Activated CD8-positive, alpha-beta T cell treated with anti-CD3 and anti-CD28 coated beads for 36 hours (primary cell): ENCODE data around the gene EEF1E1. TPM values are rescaled to one million over a fixed set of nuclear protein-coding genes. Genes with fewer than 3 reads are reported as not detected.

Source experiments
- ATAC-seq: fragments of 200-7000 bp; cut with Tn5 transposase; one replicate; pipeline ENCODE4 v1.10.0; 2021; ENCODE audit warnings: mild to moderate bottlenecking, moderate library complexity
- CTCF ChIA-PET: fragments of 350-600 bp; sonication (Branson Sonifier 250); formaldehyde crosslinking; loops from one replicate; lab custom pipeline; 2021; ENCODE audit warnings: antibody characterized with exemption; lab: Charles Lee
- POLR2A ChIA-PET: fragments of 350-600 bp; sonication (Branson Sonifier 250); formaldehyde crosslinking; loops from one replicate; lab custom pipeline; 2021; ENCODE audit warnings: antibody characterized with exemption; lab: Charles Lee
- DNase-seq: peaks from one replicate; pipeline ENCODE4 v3.0.0-alpha.2; 2020
- H3K27ac Mint-ChIP-seq: one replicate; pipeline ENCODE4 v1.8.0; 2021; ENCODE audit warnings: mild to moderate bottlenecking, mixed read lengths
- H3K27me3 Mint-ChIP-seq: one replicate; pipeline ENCODE4 v1.8.0; 2021; ENCODE audit warnings: mixed read lengths
- H3K36me3 Mint-ChIP-seq: one replicate; pipeline ENCODE4 v1.8.0; 2021; ENCODE audit warnings: low read depth, mixed read lengths
- H3K4me1 Mint-ChIP-seq: one replicate; pipeline ENCODE4 v1.8.0; 2021; ENCODE audit warnings: low read depth, mixed read lengths
- H3K4me3 Mint-ChIP-seq: one replicate; pipeline ENCODE4 v1.8.0; 2021; ENCODE audit warnings: mild to moderate bottlenecking, moderate library complexity, mixed read lengths
- H3K9me3 Mint-ChIP-seq: one replicate; pipeline ENCODE4 v1.8.0; 2021; ENCODE audit warnings: mixed read lengths
- CTCF ChIP-seq: fragments of 200-600 bp; IDR thresholded peaks from one replicate; pipeline ENCODE4 v1.8.0; 2022; ENCODE audit warnings: antibody characterized with exemption, mild to moderate bottlenecking
- intact Hi-C: fragments of 100-400 bp; cut with micrococcal nuclease; formaldehyde crosslinking; loops from one replicate; pipeline ENCODE4 v1.10.0; 2022
- total RNA-seq, 2 experiments: library from RNA; stranded (reverse); gene quantifications; one replicate each; pipeline ENCODE4 v1.2.3, GENCODE V29; 2021

EEF1E1 gene
- total RNA-seq, 2 experiments from 2014 or later = 73.7 to 76.8 TPM

DNA sequence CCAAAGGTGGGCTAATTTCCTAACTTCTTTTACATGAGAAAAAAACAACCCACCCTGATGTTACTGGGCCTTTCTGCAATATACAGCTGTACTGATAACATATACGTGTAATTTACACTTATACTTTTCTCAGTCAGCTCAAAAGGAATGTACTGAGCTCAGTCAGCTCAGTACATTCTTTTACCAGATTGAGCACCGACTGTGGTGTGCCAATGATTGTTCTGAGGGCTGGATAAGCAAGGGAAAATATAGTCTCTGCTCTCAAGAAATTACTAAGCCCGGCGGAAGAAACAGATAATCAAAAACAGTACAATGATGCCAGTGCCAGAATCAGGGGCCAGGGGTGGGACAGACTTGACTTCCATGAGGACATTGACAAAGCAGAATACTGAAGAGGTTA, 28.1 kb downstream of the EEF1E1 start:
- TF ChIP-seq CTCF = no peak
- DNase-seq = no peak
- H3K9me3 Mint-ChIP-seq = no peaks in the 10 kb centered on the region
- no peak overlapping the region for H3K27ac Mint-ChIP-seq
- ChIA-PET CTCF (no interaction called here), POLR2A (interaction anchor here (1.9 kb wide), 1 partner anchor 10 kb away, joined by 8 read pairs; the partner anchor contains the start of gene BLOC1S5)
- H3K27me3 Mint-ChIP-seq = no peaks in the 10 kb centered on the region
- H3K4me3 Mint-ChIP-seq = no peak overlapping the region
- peaks cover 20% of the 10 kb centered on the region for H3K36me3 Mint-ChIP-seq
- ATAC-seq = no peak
- peaks cover 14% of the 10 kb centered on the region for H3K4me1 Mint-ChIP-seq
- intact Hi-C loops = no loop called here

DNA sequence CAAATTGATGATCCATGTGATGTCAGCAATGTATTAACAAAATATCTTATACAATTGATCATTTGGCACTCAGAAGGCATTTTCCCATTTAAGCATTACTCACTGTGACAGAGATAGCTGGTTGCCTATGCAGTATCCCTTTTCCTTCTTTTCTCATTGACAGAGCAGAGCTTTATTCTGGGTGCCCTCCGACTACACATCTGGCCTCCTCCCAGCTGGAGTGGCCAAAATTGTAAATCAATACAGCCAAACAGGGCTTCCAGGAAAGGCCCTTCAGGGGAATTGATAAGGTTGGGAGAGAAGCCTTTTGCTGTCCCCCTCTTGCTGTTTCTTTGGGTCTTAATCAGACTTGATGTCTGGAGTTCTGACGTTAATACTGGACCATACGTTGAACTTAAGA, 28.6 kb downstream of the EEF1E1 start:
- ChIA-PET POLR2A (interaction anchor here (1.9 kb wide), 1 partner anchor 9 kb away, joined by 8 read pairs; the partner anchor contains the start of gene BLOC1S5), CTCF (no interaction called here)
- intact Hi-C loops = no loop called here
- no peaks in the 10 kb centered on the region for H3K9me3 Mint-ChIP-seq
- H3K4me1 Mint-ChIP-seq = peaks cover 14% of the 10 kb centered on the region
- DNase-seq (no peak), ATAC-seq (no peak)
- H3K36me3 Mint-ChIP-seq = peaks cover 18% of the 10 kb centered on the region
- H3K27ac Mint-ChIP-seq = no peak overlapping the region
- H3K4me3 Mint-ChIP-seq = no peak overlapping the region
- no peaks in the 10 kb centered on the region for H3K27me3 Mint-ChIP-seq
- no peak for TF ChIP-seq CTCF

GRCh38 chr6:8070718-8071117, 31.6 kb downstream of the EEF1E1 start:
- H3K27me3 Mint-ChIP-seq = no peaks in the 10 kb centered on the region
- TF ChIP-seq CTCF = no peak
- POLR2A ChIA-PET = no interaction called here
- H3K4me3 Mint-ChIP-seq = no peak overlapping the region
- H3K36me3 Mint-ChIP-seq = no peaks in the 10 kb centered on the region
- no peaks in the 10 kb centered on the region for H3K9me3 Mint-ChIP-seq
- CTCF ChIA-PET = no interaction called here
- no peak for DNase-seq
- no peak for ATAC-seq
- H3K4me1 Mint-ChIP-seq = peaks cover 9% of the 10 kb centered on the region
- intact Hi-C loops = no loop called here
- no peak overlapping the region for H3K27ac Mint-ChIP-seq

DNA sequence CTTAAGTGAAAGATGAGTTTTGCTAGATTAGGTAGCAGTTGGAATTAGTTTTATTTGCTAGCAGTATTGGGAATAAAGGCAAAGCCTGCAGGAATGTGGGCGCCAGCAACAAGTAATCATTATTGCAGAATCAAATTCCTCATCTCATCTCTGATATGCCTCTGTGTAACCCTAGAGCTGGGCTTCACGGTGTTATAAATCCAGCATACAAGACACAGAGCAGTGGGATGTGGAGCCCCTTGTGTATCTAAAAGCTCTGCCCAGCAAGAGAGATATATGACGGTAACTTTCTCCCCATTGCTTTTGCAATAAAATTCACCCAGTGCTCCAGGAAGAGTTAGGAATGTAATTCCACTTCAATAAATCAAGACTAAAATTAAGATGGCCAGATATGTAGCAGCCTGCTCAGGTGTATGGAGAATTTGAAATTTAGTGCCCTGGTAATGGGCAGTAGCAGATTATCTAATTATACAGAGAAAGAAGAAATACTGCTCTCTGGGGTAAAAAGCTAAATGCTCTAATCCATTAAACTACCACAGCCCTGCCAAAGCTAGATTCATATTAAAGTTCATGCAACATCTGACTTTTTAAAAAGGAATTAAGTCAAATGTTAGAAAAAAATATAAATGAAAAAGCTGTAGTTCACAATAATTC, 32.6 kb downstream of the EEF1E1 start:
- ChIA-PET CTCF (no interaction called here), POLR2A (interaction anchor here (1.8 kb wide), 1 partner anchor 32 kb away, joined by 7 read pairs; the partner anchor contains the start of gene EEF1E1)
- Mint-ChIP-seq H3K4me3 (no peak overlapping the region), H3K9me3 (no peaks in the 10 kb centered on the region), H3K36me3 (no peaks in the 10 kb centered on the region), H3K4me1 (peaks cover 16% of the 10 kb centered on the region), H3K27me3 (no peaks in the 10 kb centered on the region), H3K27ac (no peak overlapping the region)
- TF ChIP-seq CTCF = no peak
- intact Hi-C loops = no loop called here
- no peak for ATAC-seq
- DNase-seq = no peak

GRCh38 chr6:8069151-8069550, 33.2 kb downstream of the EEF1E1 start:
- TF ChIP-seq CTCF = no peak
- Mint-ChIP-seq H3K4me3 (no peak overlapping the region), H3K27me3 (no peaks in the 10 kb centered on the region), H3K4me1 (peaks cover 20% of the 10 kb centered on the region), H3K36me3 (no peaks in the 10 kb centered on the region), H3K9me3 (no peaks in the 10 kb centered on the region), H3K27ac (no peak overlapping the region)
- CTCF ChIA-PET = no interaction called here
- ATAC-seq (no peak), DNase-seq (no peak)
- intact Hi-C loops = no loop called here
- POLR2A ChIA-PET = interaction anchor here (1.8 kb wide), 1 partner anchor 33 kb away, joined by 7 read pairs; the partner anchor contains the start of gene EEF1E1
